Heart left ventricle (tissue), 13 donors: ENCODE results near the gene IGSF6.

Source experiments
- POLR2A ChIP-seq, 2 donors: fragments of 450-650 bp; IDR thresholded peaks; one replicate each; pipeline ENCODE4 v1.6.1; 2017; ENCODE audit warnings: antibody characterized with exemption in 2 of 2, mild to moderate bottlenecking in 2 of 2, moderate library complexity in 2 of 2
- TF ChIP-seq, protein P1 (sequence below), 12 donors: fragments of 200-600 bp; sonication (generic) in 4 of 12; IDR thresholded peaks; one replicate each; pipeline versions ENCODE4 v1.5.0 to v1.8.0; 2018 to 2022; ENCODE audit warnings: antibody characterized with exemption in 12 of 12, mild to moderate bottlenecking in 5 of 12
- donor health status: ischemic (EF 13 %, LVEDD 7.1; RV severe dilation, severe dysfunction).
- donor health status: DM: no; HTN: yes; CAD: no.
- donor health status: DM: no; HTN: no; CAD: no.
- donor health status: ischemic (EF 25% LVEDD 6.9; RV normal size, moderate dysfunction).
- donor health status: ischemic (EF 25% LVEDD 5.7; RV mildly dilated, moderate dysfunction).
- donor health status: ischemic (EF 35%, LVEDD 5.7; RV mildly dilated, moderate dysfunction).
- donor health status: nonischemic (EF 11% LVEDD 7.7; RV severe dilation, severe dysfunction).
- donor health status: DM: yes; HTN: yes; CAD: no.
- donor health status: PGD.
- donor health status: ischemic (EF 29% LVEDD 5.4; RV normal size, mild dysfunction).
- donor health status: nonischemic (EF 23%, LVEDD 6.1; RV moderate dilation, normal function).

DNA sequence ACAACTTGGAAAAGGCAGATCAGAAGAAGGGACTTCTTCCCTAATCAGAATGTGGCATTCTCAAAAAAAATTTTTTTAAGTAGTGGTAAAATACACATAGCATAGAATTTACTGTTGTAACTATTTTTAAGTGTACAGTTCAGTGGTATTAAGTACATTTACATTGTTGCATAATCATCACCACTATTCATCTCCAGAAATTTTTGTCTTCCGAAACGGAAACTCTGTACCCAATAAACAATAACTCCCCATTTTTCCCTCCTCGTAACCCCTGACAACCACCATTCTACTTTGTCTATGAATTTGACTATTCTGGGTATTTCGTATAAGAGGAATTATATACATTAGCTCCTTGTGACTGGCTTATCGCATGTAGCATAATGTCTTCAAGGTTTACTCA, 34.1 kb downstream of the IGSF6 start:
- TF ChIP-seq, protein P1, sequence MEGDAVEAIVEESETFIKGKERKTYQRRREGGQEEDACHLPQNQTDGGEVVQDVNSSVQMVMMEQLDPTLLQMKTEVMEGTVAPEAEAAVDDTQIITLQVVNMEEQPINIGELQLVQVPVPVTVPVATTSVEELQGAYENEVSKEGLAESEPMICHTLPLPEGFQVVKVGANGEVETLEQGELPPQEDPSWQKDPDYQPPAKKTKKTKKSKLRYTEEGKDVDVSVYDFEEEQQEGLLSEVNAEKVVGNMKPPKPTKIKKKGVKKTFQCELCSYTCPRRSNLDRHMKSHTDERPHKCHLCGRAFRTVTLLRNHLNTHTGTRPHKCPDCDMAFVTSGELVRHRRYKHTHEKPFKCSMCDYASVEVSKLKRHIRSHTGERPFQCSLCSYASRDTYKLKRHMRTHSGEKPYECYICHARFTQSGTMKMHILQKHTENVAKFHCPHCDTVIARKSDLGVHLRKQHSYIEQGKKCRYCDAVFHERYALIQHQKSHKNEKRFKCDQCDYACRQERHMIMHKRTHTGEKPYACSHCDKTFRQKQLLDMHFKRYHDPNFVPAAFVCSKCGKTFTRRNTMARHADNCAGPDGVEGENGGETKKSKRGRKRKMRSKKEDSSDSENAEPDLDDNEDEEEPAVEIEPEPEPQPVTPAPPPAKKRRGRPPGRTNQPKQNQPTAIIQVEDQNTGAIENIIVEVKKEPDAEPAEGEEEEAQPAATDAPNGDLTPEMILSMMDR (IDR thresholded peaks at IDR 0.05) = no peak
- TF ChIP-seq POLR2A (IDR thresholded peaks at IDR 0.05) = no peak
